GM23338 (cell line): ENCODE measurements around the gene ZNHIT6. TPM values are rescaled to one million over a fixed set of nuclear protein-coding genes. Genes with fewer than 3 reads are reported as not detected.

Source experiments
- ATAC-seq: fragments of 200-7000 bp; cut with Tn5 transposase; 3 replicates; pipeline ENCODE4 v1.9.1; 2020
- DNase-seq: peaks from one replicate; pipeline ENCODE4 v3.0.0-alpha.2; 2015; ENCODE audit warnings: low spot score
- H2AFZ ChIP-seq: fragments of 200-600 bp; sonication (generic); 2 replicates; pipeline ENCODE4 v1.8.0; 2016; ENCODE audit warnings: antibody characterized with exemption, mild to moderate bottlenecking, moderate library complexity
- H3F3A ChIP-seq: fragments of 200-600 bp; sonication (generic); replicated peaks from 2 replicates; pipeline ENCODE4 v1.8.0; 2017; ENCODE audit warnings: antibody characterized with exemption, mixed run types, low read depth
- H3K27ac ChIP-seq: fragments of 200-600 bp; sonication (generic); 2 replicates; pipeline ENCODE4 v1.6.1; 2016; ENCODE audit warnings: low read depth
- H3K27me3 ChIP-seq: fragments of 200-600 bp; sonication (generic); 2 replicates; pipeline ENCODE4 v1.8.0; 2016; ENCODE audit warnings: mild to moderate bottlenecking, mixed run types, moderate library complexity; ENCODE audit not compliant: insufficient read depth
- H3K36me3 ChIP-seq: fragments of 200-600 bp; sonication (generic); 2 replicates; pipeline ENCODE4 v1.8.0; 2016; ENCODE audit warnings: mild to moderate bottlenecking; ENCODE audit not compliant: insufficient read depth
- H3K4me1 ChIP-seq: fragments of 200-600 bp; sonication (generic); 2 replicates; pipeline ENCODE4 v1.8.0; 2016; ENCODE audit warnings: mild to moderate bottlenecking, moderate library complexity; ENCODE audit not compliant: insufficient read depth
- H3K4me2 ChIP-seq: fragments of 200-600 bp; sonication (generic); 2 replicates; pipeline ENCODE4 v1.7.1; 2017; ENCODE audit warnings: mixed run types
- H3K4me3 ChIP-seq: fragments of 200-600 bp; sonication (generic); 2 replicates; pipeline ENCODE4 v1.6.1; 2016; ENCODE audit warnings: mixed run types
- H3K79me2 ChIP-seq: fragments of 200-600 bp; sonication (generic); replicated peaks from 2 replicates; pipeline ENCODE4 v1.8.0; 2017; ENCODE audit warnings: mild to moderate bottlenecking; ENCODE audit not compliant: insufficient read depth
- H3K9me2 ChIP-seq: fragments of 200-600 bp; sonication (generic); 2 replicates; pipeline ENCODE4 v1.8.0; 2017; ENCODE audit not compliant: insufficient read depth
- H4K20me1 ChIP-seq: fragments of 200-600 bp; sonication (generic); replicated peaks from 2 replicates; pipeline ENCODE4 v1.8.0; 2017; ENCODE audit warnings: mild to moderate bottlenecking; ENCODE audit not compliant: insufficient read depth
- H3K27ac Mint-ChIP-seq: 2 replicates; pipeline ENCODE4 v1.8.0; 2020; ENCODE audit warnings: inconsistent platforms, mild to moderate bottlenecking, moderate library complexity, mixed read lengths
- H3K27me3 Mint-ChIP-seq: 3 replicates; pipeline ENCODE4 v1.8.0; 2022; ENCODE audit warnings: low read depth, mild to moderate bottlenecking, moderate library complexity, mixed read lengths, inconsistent platforms; ENCODE audit not compliant: insufficient read depth, poor library complexity
- H3K36me3 Mint-ChIP-seq: 3 replicates; pipeline ENCODE4 v1.8.0; 2021; ENCODE audit warnings: low read depth, mild to moderate bottlenecking, inconsistent platforms, moderate library complexity, mixed read lengths
- H3K4me1 Mint-ChIP-seq: 3 replicates; pipeline ENCODE4 v1.8.0; 2020; ENCODE audit warnings: mild to moderate bottlenecking, inconsistent platforms, mixed read lengths
- H3K4me3 Mint-ChIP-seq: 3 replicates; pipeline ENCODE4 v1.8.0; 2021; ENCODE audit warnings: moderate library complexity, mild to moderate bottlenecking, inconsistent platforms, mixed read lengths
- H3K9me3 Mint-ChIP-seq: 3 replicates; pipeline ENCODE4 v1.8.0; 2020; ENCODE audit warnings: moderate library complexity, mild to moderate bottlenecking, inconsistent platforms, mixed read lengths
- CREB1 ChIP-seq: fragments of 250-450 bp; sonication (Bioruptor Pico); IDR thresholded peaks from 2 replicates; pipeline ENCODE4 v1.5.0; 2020; ENCODE audit warnings: low read depth, mild to moderate bottlenecking, moderate library complexity
- ETS1 ChIP-seq: IDR thresholded peaks from 2 replicates; pipeline ENCODE4 v1.6.1; 2016; ENCODE audit warnings: antibody characterized with exemption
- EZH2 ChIP-seq: fragments of 200-600 bp; sonication (generic); IDR thresholded peaks from one replicate; pipeline ENCODE4 v1.8.0; 2017; ENCODE audit warnings: antibody characterized with exemption, mild to moderate bottlenecking, low read depth; ENCODE audit not compliant: unreplicated experiment
- JUNB ChIP-seq: IDR thresholded peaks from one replicate; pipeline ENCODE4 v1.6.1; 2016; ENCODE audit warnings: antibody characterized with exemption; ENCODE audit not compliant: unreplicated experiment
- POLR2AphosphoS5 ChIP-seq: IDR thresholded peaks from 2 replicates; pipeline ENCODE4 v1.6.1; 2016; ENCODE audit warnings: antibody characterized with exemption, low read depth
- REST ChIP-seq: IDR thresholded peaks from one replicate; pipeline ENCODE4 v1.6.1; 2018; ENCODE audit warnings: antibody characterized with exemption; ENCODE audit not compliant: unreplicated experiment
- long read RNA-seq: library from polyadenylated mRNA; unstranded; transcript quantifications from one replicate; pipeline ENCODE4 v2.0.0, GENCODE V29; 2020; ENCODE audit not compliant: unreplicated experiment
- polyA plus RNA-seq: library from polyadenylated mRNA; unstranded; fragments of >200 nt; fragmentation: Nextera tagmentation; extraction: Ambion mirVana; gene quantifications from 2 replicates; pipeline ENCODE4 v1.2.1, GENCODE V29; 2016
- total RNA-seq: library from RNA; depleted of rRNA; stranded (reverse); fragments of >200 nt; shearing (Covaris generic); gene quantifications from 2 replicates; pipeline ENCODE4 v1.2.3, GENCODE V29; 2014; rRNA removed
- TF ChIP-seq, protein P1 (sequence below): fragments of 250-450 bp; sonication (Bioruptor Pico); IDR thresholded peaks from 2 replicates; pipeline ENCODE4 v1.5.0; 2020; ENCODE audit warnings: mild to moderate bottlenecking, moderate library complexity
- TF ChIP-seq, protein P2 (sequence below), 2 experiments: fragments of 200-600 bp in 1 of 2; sonication (generic) in 1 of 2; conservative IDR thresholded peaks; 2 replicates each; pipeline versions ENCODE4 v1.5.1 to v1.6.1; 2016 to 2017; ENCODE audit warnings: antibody characterized with exemption in 2 of 2, low read depth in 2 of 2, mild to moderate bottlenecking in 2 of 2, moderate library complexity in 1 of 2

ZNHIT6 gene
- total RNA-seq (17.3 and 20.4 TPM in 2 replicates), polyA plus RNA-seq (17.7 and 20.9 TPM in 2 replicates)
- long read RNA-seq, partial matches to known transcripts, result 3 of 6 reads
- long read RNA-seq, other reads (novel, unspliced or antisense), result 1 of 6 reads

- Mint-ChIP-seq H3K4me3 (no peak within 1 kb of the TSS), H3K27me3 (no peaks in the 10 kb centered on the region), H3K36me3 (peaks cover 21% of the 10 kb centered on the region), H3K27ac (no peak within 1 kb of the TSS), H3K9me3 (no peaks in the 10 kb centered on the region), H3K4me1 (peaks cover 2% of the 10 kb centered on the region; the same call in 1 of the 3 replicates)
- ATAC-seq (peak; percentile 95), DNase-seq (peak; percentile 98)
- no peaks in the 10 kb centered on the region for H3K27me3 ChIP-seq
- peaks cover 17% of the 10 kb centered on the region for H3K36me3 ChIP-seq
- H3F3A ChIP-seq, result no peaks in the 10 kb centered on the region
- H4K20me1 ChIP-seq, result no peaks in the 10 kb centered on the region
- peaks cover 13% of the 10 kb centered on the region for H3K4me1 ChIP-seq
- H3K27ac ChIP-seq, result peak within 1 kb of the TSS; percentile 71
- peak within 1 kb of the TSS; percentile 77; the same call in 1 of the 2 replicates for H2AFZ ChIP-seq
- TF ChIP-seq JUNB (no peak), REST (no peak), POLR2AphosphoS5 (peak; percentile 89), EZH2 (no peak), CREB1 (CRISPR knock-in tag) (peak; percentile 57), ETS1 (no peak)
- TF ChIP-seq, protein P1, sequence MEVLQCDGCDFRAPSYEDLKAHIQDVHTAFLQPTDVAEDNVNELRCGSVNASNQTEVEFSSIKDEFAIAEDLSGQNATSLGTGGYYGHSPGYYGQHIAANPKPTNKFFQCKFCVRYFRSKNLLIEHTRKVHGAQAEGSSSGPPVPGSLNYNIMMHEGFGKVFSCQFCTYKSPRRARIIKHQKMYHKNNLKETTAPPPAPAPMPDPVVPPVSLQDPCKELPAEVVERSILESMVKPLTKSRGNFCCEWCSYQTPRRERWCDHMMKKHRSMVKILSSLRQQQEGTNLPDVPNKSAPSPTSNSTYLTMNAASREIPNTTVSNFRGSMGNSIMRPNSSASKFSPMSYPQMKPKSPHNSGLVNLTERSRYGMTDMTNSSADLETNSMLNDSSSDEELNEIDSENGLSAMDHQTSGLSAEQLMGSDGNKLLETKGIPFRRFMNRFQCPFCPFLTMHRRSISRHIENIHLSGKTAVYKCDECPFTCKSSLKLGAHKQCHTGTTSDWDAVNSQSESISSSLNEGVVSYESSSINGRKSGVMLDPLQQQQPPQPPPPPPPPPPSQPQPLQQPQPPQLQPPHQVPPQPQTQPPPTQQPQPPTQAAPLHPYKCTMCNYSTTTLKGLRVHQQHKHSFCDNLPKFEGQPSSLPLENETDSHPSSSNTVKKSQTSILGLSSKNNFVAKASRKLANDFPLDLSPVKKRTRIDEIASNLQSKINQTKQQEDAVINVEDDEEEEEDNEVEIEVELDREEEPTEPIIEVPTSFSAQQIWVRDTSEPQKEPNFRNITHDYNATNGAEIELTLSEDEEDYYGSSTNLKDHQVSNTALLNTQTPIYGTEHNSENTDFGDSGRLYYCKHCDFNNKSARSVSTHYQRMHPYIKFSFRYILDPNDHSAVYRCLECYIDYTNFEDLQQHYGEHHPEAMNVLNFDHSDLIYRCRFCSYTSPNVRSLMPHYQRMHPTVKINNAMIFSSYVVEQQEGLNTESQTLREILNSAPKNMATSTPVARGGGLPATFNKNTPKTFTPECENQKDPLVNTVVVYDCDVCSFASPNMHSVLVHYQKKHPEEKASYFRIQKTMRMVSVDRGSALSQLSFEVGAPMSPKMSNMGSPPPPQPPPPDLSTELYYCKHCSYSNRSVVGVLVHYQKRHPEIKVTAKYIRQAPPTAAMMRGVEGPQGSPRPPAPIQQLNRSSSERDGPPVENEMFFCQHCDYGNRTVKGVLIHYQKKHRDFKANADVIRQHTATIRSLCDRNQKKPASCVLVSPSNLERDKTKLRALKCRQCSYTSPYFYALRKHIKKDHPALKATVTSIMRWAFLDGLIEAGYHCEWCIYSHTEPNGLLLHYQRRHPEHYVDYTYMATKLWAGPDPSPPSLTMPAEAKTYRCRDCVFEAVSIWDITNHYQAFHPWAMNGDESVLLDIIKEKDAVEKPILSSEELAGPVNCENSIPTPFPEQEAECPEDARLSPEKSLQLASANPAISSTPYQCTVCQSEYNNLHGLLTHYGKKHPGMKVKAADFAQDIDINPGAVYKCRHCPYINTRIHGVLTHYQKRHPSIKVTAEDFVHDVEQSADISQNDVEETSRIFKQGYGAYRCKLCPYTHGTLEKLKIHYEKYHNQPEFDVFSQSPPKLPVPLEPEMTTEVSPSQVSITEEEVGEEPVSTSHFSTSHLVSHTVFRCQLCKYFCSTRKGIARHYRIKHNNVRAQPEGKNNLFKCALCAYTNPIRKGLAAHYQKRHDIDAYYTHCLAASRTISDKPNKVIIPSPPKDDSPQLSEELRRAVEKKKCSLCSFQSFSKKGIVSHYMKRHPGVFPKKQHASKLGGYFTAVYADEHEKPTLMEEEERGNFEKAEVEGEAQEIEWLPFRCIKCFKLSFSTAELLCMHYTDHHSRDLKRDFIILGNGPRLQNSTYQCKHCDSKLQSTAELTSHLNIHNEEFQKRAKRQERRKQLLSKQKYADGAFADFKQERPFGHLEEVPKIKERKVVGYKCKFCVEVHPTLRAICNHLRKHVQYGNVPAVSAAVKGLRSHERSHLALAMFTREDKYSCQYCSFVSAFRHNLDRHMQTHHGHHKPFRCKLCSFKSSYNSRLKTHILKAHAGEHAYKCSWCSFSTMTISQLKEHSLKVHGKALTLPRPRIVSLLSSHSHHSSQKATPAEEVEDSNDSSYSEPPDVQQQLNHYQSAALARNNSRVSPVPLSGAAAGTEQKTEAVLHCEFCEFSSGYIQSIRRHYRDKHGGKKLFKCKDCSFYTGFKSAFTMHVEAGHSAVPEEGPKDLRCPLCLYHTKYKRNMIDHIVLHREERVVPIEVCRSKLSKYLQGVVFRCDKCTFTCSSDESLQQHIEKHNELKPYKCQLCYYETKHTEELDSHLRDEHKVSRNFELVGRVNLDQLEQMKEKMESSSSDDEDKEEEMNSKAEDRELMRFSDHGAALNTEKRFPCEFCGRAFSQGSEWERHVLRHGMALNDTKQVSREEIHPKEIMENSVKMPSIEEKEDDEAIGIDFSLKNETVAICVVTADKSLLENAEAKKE (CRISPR knock-in tag), result 0 out of 2 replicates have a peak, but pooled peaks have one; percentile 51
- TF ChIP-seq, protein P2, sequence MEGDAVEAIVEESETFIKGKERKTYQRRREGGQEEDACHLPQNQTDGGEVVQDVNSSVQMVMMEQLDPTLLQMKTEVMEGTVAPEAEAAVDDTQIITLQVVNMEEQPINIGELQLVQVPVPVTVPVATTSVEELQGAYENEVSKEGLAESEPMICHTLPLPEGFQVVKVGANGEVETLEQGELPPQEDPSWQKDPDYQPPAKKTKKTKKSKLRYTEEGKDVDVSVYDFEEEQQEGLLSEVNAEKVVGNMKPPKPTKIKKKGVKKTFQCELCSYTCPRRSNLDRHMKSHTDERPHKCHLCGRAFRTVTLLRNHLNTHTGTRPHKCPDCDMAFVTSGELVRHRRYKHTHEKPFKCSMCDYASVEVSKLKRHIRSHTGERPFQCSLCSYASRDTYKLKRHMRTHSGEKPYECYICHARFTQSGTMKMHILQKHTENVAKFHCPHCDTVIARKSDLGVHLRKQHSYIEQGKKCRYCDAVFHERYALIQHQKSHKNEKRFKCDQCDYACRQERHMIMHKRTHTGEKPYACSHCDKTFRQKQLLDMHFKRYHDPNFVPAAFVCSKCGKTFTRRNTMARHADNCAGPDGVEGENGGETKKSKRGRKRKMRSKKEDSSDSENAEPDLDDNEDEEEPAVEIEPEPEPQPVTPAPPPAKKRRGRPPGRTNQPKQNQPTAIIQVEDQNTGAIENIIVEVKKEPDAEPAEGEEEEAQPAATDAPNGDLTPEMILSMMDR (conservative IDR thresholded peaks at IDR 0.05; ENCODE audit: low read depth in 2 of 2), result peak; percentile 18 to 26; a peak in 2 of 4 replicates
- peak within 1 kb of the TSS; percentile 84 for H3K4me3 ChIP-seq
- H3K4me2 ChIP-seq, result peak within 1 kb of the TSS; percentile 94
- no peaks in the 10 kb centered on the region for H3K9me2 ChIP-seq
- peaks cover 46% of the 10 kb centered on the region for H3K79me2 ChIP-seq
Observed at GRCh38 chr1:85707990-85708828, at the start of gene ZNHIT6. TSS of gene ZNHIT6 (minus strand) at chr1:85708433. CDS start at chr1:85708284, 149 bp downstream.
